IMR-90 (cell line): ENCODE measurements around the gene LAMC2. TPM values are rescaled to one million over a fixed set of nuclear protein-coding genes. Genes with fewer than 3 reads are reported as not detected.

ENCODE experiments used
- ATAC-seq: fragments of 200-7000 bp; cut with Tn5 transposase; 2 replicates; pipeline ENCODE4 v1.9.1; 2020; ENCODE audit warnings: low read depth, mild to moderate bottlenecking, moderate library complexity
- BruUV-seq: library from RNA; stranded (reverse); fragments of 400-500 nt; replicated peaks from 2 replicates; lab custom pipeline; 2021; lab: Mats Ljungman, UMichigan
- CTCF ChIA-PET: fragments of 300-600 bp; formaldehyde crosslinking; extraction: SDS; loops from one replicate; lab custom pipeline; 2021; ENCODE audit warnings: antibody characterized with exemption; lab: Yijun Ruan, JAX
- POLR2A ChIA-PET: fragments of 300-600 bp; sonication (Branson Sonifier 250); formaldehyde crosslinking; loops from one replicate; lab custom pipeline; 2022; ENCODE audit warnings: antibody characterized with exemption; ENCODE audit not compliant: unreplicated experiment; lab: Charles Lee
- DNase-seq: peaks from one replicate; pipeline ENCODE4 v3.0.0; 2013
- H2AFZ ChIP-seq: replicated peaks from 2 replicates; pipeline ENCODE3; 2013; ENCODE audit warnings: low read length, mild to moderate bottlenecking; ENCODE audit not compliant: poor library complexity
- H2AK5ac ChIP-seq: 2 replicates; pipeline ENCODE4 v1.6.1; 2013; ENCODE audit warnings: low read depth, low read length, inconsistent platforms
- H2AK9ac ChIP-seq: replicated peaks from 2 replicates; pipeline ENCODE3; 2013; ENCODE audit warnings: mild to moderate bottlenecking, low read depth, low read length, moderate library complexity; ENCODE audit not compliant: poor library complexity
- H2BK120ac ChIP-seq: 2 replicates; pipeline ENCODE4 v1.6.1; 2013; ENCODE audit warnings: low read depth, low read length, inconsistent platforms
- H2BK15ac ChIP-seq: 3 replicates; pipeline ENCODE4 v1.6.1; 2013; ENCODE audit warnings: low read depth, low read length, inconsistent platforms
- H2BK20ac ChIP-seq: 2 replicates; pipeline ENCODE4 v1.6.1; 2013; ENCODE audit warnings: low read depth, mild to moderate bottlenecking, inconsistent platforms, low read length, moderate library complexity
- H2BK5ac ChIP-seq: 2 replicates; pipeline ENCODE4 v1.6.1; 2013; ENCODE audit warnings: mild to moderate bottlenecking, low read depth, low read length, inconsistent platforms; ENCODE audit not compliant: poor library complexity, severe bottlenecking
- H3K14ac ChIP-seq: replicated peaks from 2 replicates; pipeline ENCODE4 v1.6.1; 2013; ENCODE audit warnings: low read depth, low read length, inconsistent platforms
- H3K18ac ChIP-seq: 2 replicates; pipeline ENCODE4 v1.6.1; 2013; ENCODE audit warnings: low read depth, low read length, control low read depth
- H3K23ac ChIP-seq: 2 replicates; pipeline ENCODE4 v1.6.1; 2013; ENCODE audit warnings: low read depth, low read length, inconsistent platforms
- H3K27ac ChIP-seq: 2 replicates; pipeline ENCODE4 v1.5.1; 2013; ENCODE audit warnings: mild to moderate bottlenecking, control low read depth, low read length; ENCODE audit not compliant: insufficient read depth
- H3K27me3 ChIP-seq: 2 replicates; pipeline ENCODE4 v1.6.1; 2013; ENCODE audit warnings: low read length; ENCODE audit not compliant: control insufficient read depth, insufficient read depth
- H3K36me3 ChIP-seq: 2 replicates; pipeline ENCODE4 v1.6.1; 2013; ENCODE audit warnings: low read length, mixed read lengths; ENCODE audit not compliant: control insufficient read depth, insufficient read depth
- H3K4ac ChIP-seq: 2 replicates; pipeline ENCODE4 v1.6.1; 2013; ENCODE audit warnings: low read depth, low read length, inconsistent platforms
- H3K4me1 ChIP-seq: 2 replicates; pipeline ENCODE4 v1.6.1; 2013; ENCODE audit warnings: low read length, mixed read lengths; ENCODE audit not compliant: control insufficient read depth, insufficient read depth
- H3K4me2 ChIP-seq: 2 replicates; pipeline ENCODE4 v1.6.1; 2013; ENCODE audit warnings: low read depth, mild to moderate bottlenecking, control low read depth, low read length, moderate library complexity
- H3K4me3 ChIP-seq: 2 replicates; pipeline ENCODE4 v1.5.1; 2013; ENCODE audit warnings: low read depth, mild to moderate bottlenecking, control low read depth, low read length, moderate library complexity; ENCODE audit not compliant: insufficient read depth
- H3K56ac ChIP-seq: 2 replicates; pipeline ENCODE4 v1.6.1; 2013; ENCODE audit warnings: low read length, inconsistent platforms; ENCODE audit not compliant: insufficient read depth; ENCODE audit errors: extremely low read depth
- H3K79me1 ChIP-seq, 2 experiments: 2 replicates each; pipeline ENCODE4 v1.6.1; 2013; ENCODE audit warnings: low read length in 2 of 2, inconsistent platforms in 1 of 2, low read depth in 1 of 2
- H3K9ac ChIP-seq: 2 replicates; pipeline ENCODE4 v1.6.1; 2013; ENCODE audit warnings: low read depth, low read length, control low read depth
- H3K9me1 ChIP-seq: 2 replicates; pipeline ENCODE4 v1.6.1; 2013; ENCODE audit warnings: low read length, inconsistent platforms; ENCODE audit not compliant: insufficient read depth
- H3K9me3 ChIP-seq: 2 replicates; pipeline ENCODE4 v1.6.1; 2013; ENCODE audit warnings: low read length; ENCODE audit not compliant: control insufficient read depth, insufficient read depth
- H4K20me1 ChIP-seq: 2 replicates; pipeline ENCODE4 v1.6.1; 2013; ENCODE audit warnings: low read length, inconsistent platforms; ENCODE audit not compliant: insufficient read depth
- H4K5ac ChIP-seq: 2 replicates; pipeline ENCODE4 v1.6.1; 2013; ENCODE audit warnings: mild to moderate bottlenecking, low read depth, low read length, control low read depth
- H4K8ac ChIP-seq, 2 experiments: 2 replicates each; pipeline ENCODE4 v1.6.1; 2013; ENCODE audit warnings: low read depth in 2 of 2, low read length in 2 of 2, control low read depth in 1 of 2, inconsistent platforms in 1 of 2
- H4K91ac ChIP-seq: 2 replicates; pipeline ENCODE4 v1.6.1; 2013; ENCODE audit warnings: low read depth, low read length, inconsistent platforms; ENCODE audit not compliant: insufficient read depth
- CEBPB ChIP-seq: IDR thresholded peaks from 2 replicates; pipeline ENCODE4 v1.6.1; 2012; ENCODE audit warnings: low read depth, low read length, improper control_type of control experiment
- MAFK ChIP-seq: IDR thresholded peaks from 2 replicates; pipeline ENCODE4 v1.6.1; 2012; ENCODE audit warnings: low read depth, low read length, improper control_type of control experiment
- MAZ ChIP-seq: IDR thresholded peaks from 2 replicates; pipeline ENCODE4 v1.6.1; 2012; ENCODE audit warnings: low read depth, mild to moderate bottlenecking, low read length, improper control_type of control experiment, moderate library complexity, borderline replicate concordance
- NFE2L2 ChIP-seq: fragments of 150-350 bp; IDR thresholded peaks from 2 replicates; pipeline ENCODE4 v1.6.1; 2016; ENCODE audit warnings: low read depth, mild to moderate bottlenecking, low read length
- RCOR1 ChIP-seq: IDR thresholded peaks from 2 replicates; pipeline ENCODE4 v1.6.1; 2012; ENCODE audit warnings: mild to moderate bottlenecking, low read length, improper control_type of control experiment; ENCODE audit not compliant: insufficient replicate concordance
- RFX5 ChIP-seq: IDR thresholded peaks from 2 replicates; pipeline ENCODE4 v1.8.0; 2012; ENCODE audit warnings: low read depth, mild to moderate bottlenecking, low read length, moderate library complexity
- dilution Hi-C: fragments of 300-500 bp; cut with HindIII; formaldehyde crosslinking; loops from one replicate; pipeline ENCODE4 v1.14.3; 2018; ENCODE audit warnings: low sequenced_read_pairs; ENCODE audit not compliant: unreplicated experiment
- in situ Hi-C: fragments of 300-500 bp; cut with MboI; formaldehyde crosslinking; loops from 3 replicates; pipeline ENCODE4 v1.14.3; 2019; ENCODE audit warnings: low sequenced_read_pairs, inconsistent platforms, mixed read lengths
- intact Hi-C: fragments of 100-400 bp; cut with micrococcal nuclease; formaldehyde crosslinking; loops from 2 replicates; pipeline ENCODE4 v1.10.0; 2022
- polyA plus RNA-seq, 3 experiments: library from polyadenylated mRNA; depleted of rRNA; stranded (reverse); fragments of >200 nt; gene quantifications; 2 replicates each; pipeline ENCODE4 v1.2.3, GENCODE V29; 2012; ENCODE audit warnings: low replicate concordance in 1 of 3
- total RNA-seq: library from RNA; depleted of rRNA; stranded (reverse); fragments of >200 nt; gene quantifications from 2 replicates; pipeline ENCODE4 v1.2.3, GENCODE V29; 2012
- TF ChIP-seq, protein P1 (sequence below): conservative IDR thresholded peaks from 2 replicates; pipeline ENCODE4 v1.5.1; 2012; ENCODE audit warnings: mild to moderate bottlenecking, low read depth, low read length, improper control_type of control experiment

Gene LAMC2
- total and polyA plus RNA-seq, 2 of the 4 experiments (the other 2 are of a cell fraction), result 2.3 to 2.8 TPM

GRCh38 chr1:183140633-183141032 lies 45.4 kb upstream of the LAMC2 start:
- dilution Hi-C loops, result no loop called here
- Histone ChIP-seq H3K56ac (no peak overlapping the region), H2AK5ac (no peak overlapping the region), H4K91ac (no peak overlapping the region), H3K27me3 (no peaks in the 10 kb centered on the region), H2BK15ac (no peak overlapping the region), H3K4me3 (no peak overlapping the region), H3K9ac (no peak overlapping the region), H3K18ac (no peak overlapping the region), H3K4me1 (peaks cover 6% of the 10 kb centered on the region), H2AFZ (no peak overlapping the region), H3K79me1 (peaks cover 11 to 50% of the 10 kb centered on the region in 2 experiments; a peak in 2 of 4 replicates), H3K27ac (no peak overlapping the region), H3K14ac (no peak overlapping the region; the same call in 1 of the 2 replicates), H4K20me1 (no peaks in the 10 kb centered on the region), H3K23ac (no peak overlapping the region), H2AK9ac (no peak overlapping the region), H3K9me3 (no peaks in the 10 kb centered on the region), H4K5ac (no peak overlapping the region), H2BK20ac (no peak overlapping the region), H3K36me3 (peaks cover 47% of the 10 kb centered on the region), H3K4ac (no peak overlapping the region), H2BK120ac (0 out of 2 replicates have a peak overlapping the region, but pooled peaks have one; percentile 36), H3K9me1 (peaks cover 14% of the 10 kb centered on the region), H2BK5ac (peak overlapping the region; percentile 12), H3K4me2 (no peak overlapping the region), H4K8ac (no peak overlapping the region)
- intact Hi-C loops, result loop anchor here (5.0 kb wide), 1 partner anchor 97 kb away; no protein-coding TSS in a partner anchor
- in situ Hi-C loops, result no loop called here
- no peak for ATAC-seq
- POLR2A ChIA-PET, result no interaction called here
- DNase-seq, result no peak
- no peak for TF ChIP-seq MAZ
- no peak for TF ChIP-seq RCOR1
- TF ChIP-seq CEBPB, result no peak
- TF ChIP-seq, protein P1, sequence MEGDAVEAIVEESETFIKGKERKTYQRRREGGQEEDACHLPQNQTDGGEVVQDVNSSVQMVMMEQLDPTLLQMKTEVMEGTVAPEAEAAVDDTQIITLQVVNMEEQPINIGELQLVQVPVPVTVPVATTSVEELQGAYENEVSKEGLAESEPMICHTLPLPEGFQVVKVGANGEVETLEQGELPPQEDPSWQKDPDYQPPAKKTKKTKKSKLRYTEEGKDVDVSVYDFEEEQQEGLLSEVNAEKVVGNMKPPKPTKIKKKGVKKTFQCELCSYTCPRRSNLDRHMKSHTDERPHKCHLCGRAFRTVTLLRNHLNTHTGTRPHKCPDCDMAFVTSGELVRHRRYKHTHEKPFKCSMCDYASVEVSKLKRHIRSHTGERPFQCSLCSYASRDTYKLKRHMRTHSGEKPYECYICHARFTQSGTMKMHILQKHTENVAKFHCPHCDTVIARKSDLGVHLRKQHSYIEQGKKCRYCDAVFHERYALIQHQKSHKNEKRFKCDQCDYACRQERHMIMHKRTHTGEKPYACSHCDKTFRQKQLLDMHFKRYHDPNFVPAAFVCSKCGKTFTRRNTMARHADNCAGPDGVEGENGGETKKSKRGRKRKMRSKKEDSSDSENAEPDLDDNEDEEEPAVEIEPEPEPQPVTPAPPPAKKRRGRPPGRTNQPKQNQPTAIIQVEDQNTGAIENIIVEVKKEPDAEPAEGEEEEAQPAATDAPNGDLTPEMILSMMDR, result no peak
- TF ChIP-seq MAFK, result no peak
- TF ChIP-seq NFE2L2, result no peak
- TF ChIP-seq RFX5, result no peak
- CTCF ChIA-PET, result interaction anchor here (1.4 kb wide), 1 partner anchor 178 kb away, joined by 3 read pairs; no protein-coding TSS in a partner anchor
- no TSS peak for BruUV-seq
